GM21526 (cell line): Measurements from ENCODE around the gene BICD1.
"Not testable (repeated sequence)": the region's sequence is repeated elsewhere in the genome, so short reads cannot be mapped to it uniquely, and the experiment has no call there.

Source experiments
- ATAC-seq: cut with Tn5 transposase; IDR thresholded peaks from one replicate; pipeline ENCODE4 v1.9.1; 2021; ENCODE audit warnings: moderate library complexity; ENCODE audit not compliant: unreplicated experiment, low FRiP score

Gene BICD1

GRCh38 chr12:32181498-32182175 lies 75.0 kb downstream of the BICD1 start:
- no peak for ATAC-seq

- ATAC-seq: no peak
Measured at GRCh38 chr12:32183650-32184049, 77.0 kb downstream of the BICD1 start.

DNA sequence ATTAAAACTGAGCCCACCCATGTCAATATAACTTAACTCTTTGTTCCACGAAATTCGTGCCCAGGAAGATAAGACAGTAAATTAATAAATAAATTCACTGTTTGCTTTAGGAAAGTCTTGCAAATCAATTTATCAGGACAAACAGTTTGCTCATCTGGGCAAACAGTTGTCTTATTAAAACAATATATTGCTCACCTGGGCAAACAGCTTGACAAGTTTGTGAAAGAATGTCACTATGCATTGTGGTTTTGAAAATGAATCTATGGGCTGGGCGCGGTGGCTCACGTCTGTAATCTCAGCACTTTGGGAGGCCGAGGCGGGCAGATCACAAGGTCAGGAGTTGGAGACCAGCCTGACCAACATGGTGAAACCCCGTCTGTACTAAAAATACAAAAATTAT lies 80.5 kb downstream of the BICD1 start:
- not testable (repeated sequence) for ATAC-seq

- no peak for ATAC-seq
Measured at GRCh38 chr12:32191445-32191844, 84.8 kb downstream of the BICD1 start.

- ATAC-seq: no peak
Measured at GRCh38 chr12:32196250-32197198, 89.9 kb downstream of the BICD1 start.

DNA sequence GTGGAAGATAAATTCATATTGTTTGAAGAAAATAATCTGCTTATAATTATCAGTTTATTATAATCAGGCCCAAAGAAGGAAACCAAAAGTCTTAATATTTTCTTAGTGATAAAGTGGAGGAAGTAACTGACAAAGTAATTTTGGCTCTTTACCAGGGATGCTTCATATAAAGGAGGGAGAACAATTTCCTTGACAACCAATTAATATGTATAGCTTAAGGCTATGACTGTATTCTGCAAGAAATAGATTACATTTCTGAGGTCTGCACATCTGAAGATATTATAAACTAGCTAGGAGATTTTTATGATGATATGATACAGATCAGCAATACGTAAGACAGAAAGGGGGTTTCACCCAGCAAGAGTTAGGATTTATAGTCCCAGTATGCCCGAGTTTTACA lies 90.8 kb downstream of the BICD1 start:
- ATAC-seq: no peak

DNA sequence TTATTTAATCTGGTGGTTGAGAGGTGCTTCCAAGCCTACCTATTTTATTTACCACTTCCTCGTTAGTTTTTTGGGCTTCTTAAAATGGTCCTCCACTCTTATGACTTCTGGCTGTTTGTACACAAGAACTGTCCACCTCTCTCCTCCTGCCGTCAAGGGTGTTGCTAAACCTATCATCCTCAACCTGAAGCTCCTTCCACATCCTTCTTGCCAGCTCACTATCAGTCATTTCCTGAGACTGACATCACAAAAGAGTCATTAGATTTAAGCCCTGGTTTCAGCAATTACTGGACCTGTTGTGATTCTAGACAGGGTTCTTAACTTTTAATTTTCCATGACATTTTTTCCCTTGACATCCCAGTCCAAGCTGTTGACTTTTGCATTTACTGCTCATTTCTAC lies 91.9 kb downstream of the BICD1 start:
- no peak for ATAC-seq

DNA sequence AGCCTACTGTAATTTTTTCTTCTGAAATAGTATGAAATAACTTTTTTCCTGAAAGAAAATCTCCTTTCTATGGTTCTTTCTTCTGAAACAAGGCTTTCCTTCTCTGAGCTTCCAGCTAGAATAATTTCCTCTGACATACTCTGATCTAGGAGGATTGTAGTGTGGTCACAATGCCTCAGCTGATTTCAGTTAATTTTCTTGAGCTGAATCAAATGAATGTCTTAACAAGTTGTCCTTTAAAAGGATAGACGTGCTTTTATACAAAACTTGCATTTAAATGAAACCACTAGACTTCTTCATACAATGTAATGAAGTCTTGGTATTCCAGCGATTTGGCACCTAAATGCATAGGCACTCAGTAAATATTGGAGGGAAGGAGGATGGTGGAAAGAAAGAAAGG lies 94.4 kb downstream of the BICD1 start:
- ATAC-seq: no peak

DNA sequence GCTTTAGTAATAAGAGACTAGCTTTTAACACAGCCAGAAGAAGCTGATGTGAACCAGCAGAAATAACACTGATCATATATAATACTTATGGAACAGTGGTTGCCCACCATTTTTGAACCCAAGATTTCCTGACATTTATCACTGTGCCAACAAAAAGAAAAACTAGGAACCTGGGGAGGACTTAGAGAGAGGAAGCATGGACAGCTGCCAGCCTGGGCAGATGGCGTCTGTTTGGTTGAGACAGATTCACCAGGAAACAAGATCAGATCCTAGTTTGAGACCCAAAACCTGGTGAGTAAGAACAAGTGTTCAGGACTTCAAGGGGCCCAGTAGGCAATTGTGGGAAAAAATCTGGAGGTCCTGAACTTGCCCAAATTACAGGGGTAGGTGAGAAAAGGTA lies 95.3 kb downstream of the BICD1 start:
- ATAC-seq: no peak

GRCh38 chr12:32205731-32206130 lies 99.1 kb downstream of the BICD1 start:
- no peak for ATAC-seq

- no peak for ATAC-seq
Measured at GRCh38 chr12:32208355-32208754, 101.7 kb downstream of the BICD1 start.

GRCh38 chr12:32211066-32211899 lies 104.6 kb downstream of the BICD1 start:
- no peak for ATAC-seq

GRCh38 chr12:32211900-32212156 lies 105.2 kb downstream of the BICD1 start:
- ATAC-seq: no peak

DNA sequence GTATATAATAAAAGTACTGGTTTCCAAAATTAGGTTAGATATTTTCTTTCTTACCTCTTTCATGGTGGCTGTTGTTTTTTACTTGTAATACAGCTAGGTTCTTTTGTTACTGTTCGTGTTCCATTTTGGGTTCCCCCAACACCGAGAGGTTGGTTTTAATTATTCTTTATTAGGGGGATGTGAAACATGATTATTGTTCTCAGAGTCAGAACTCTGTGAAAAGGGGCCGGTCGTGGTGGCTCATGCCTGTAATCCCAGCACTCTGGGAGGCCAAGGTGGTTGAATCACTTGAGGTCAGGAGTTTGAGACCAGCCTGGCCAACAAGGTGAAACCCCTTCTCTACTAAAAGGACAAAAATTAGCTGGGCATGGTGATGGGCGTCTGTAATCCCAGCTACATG lies 108.1 kb downstream of the BICD1 start:
- ATAC-seq: no peak

GRCh38 chr12:32217354-32218310 lies 111.0 kb downstream of the BICD1 start:
- no peak for ATAC-seq

DNA sequence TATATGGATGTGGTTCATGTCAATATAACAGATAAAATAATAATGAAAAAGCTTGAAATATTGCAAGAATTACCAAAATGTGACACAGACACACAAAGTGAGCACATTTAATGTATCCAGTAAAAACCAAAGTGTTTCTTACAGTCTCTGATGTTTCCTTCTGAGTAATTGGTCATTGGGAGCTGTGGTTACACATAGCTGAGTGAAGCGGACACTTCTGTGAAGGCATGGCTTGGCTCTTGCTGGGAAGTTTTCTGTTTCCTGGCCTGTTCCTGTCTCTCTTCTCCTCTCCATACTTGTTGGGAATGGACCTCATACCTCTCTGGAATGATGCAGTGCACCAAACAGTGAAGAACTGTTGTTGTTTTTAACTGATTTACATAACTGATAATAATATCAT lies 117.3 kb downstream of the BICD1 start:
- no peak for ATAC-seq

- ATAC-seq: no peak
Measured at GRCh38 chr12:32226768-32227167, 120.1 kb downstream of the BICD1 start.

- ATAC-seq: no peak
Measured at GRCh38 chr12:32229971-32230612, 123.4 kb downstream of the BICD1 start.

DNA sequence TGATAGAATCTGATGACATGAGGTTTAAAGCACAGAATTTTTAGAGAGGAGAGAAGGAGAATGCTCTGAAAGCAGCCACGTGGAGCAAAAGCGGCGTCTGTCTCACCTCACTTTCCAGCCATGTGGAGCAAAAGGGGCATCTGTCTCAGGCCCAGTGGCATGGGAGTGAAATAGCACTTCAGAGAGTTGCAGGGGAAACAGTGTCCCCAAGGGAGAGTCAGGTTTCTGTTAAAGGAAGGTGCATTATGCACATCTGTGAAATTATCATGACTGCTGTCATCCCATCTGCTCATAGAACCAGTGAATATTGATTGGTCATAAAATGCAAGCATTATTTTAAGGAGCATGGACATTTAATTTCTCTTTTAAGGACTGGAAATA lies 124.0 kb downstream of the BICD1 start:
- ATAC-seq: no peak

DNA sequence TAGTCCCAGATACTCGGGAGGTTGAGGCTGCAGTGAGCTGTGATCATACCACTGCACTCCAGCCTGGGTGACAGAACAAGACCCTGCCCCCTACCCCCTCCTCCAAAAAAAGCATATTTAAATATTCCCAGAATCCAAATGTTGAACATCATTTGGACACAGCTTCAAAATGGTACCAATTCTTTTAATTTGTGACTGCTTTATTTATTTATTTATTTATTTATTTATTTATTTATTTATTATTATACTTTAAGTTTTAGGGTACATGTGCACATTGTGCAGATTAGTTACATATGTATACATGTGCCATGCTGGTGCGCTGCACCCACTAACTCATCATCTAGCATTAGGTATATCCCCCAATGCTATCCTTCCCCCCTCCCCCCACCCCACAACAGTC lies 124.7 kb downstream of the BICD1 start:
- ATAC-seq: not testable (repeated sequence)
